GM12878 (cell line): Measurements from ENCODE around the gene OR2T6. TPM values are rescaled to one million over a fixed set of nuclear protein-coding genes. Genes with fewer than 3 reads are reported as not detected.

ENCODE experiments used
- ATAC-seq: fragments of 200-7000 bp; cut with Tn5 transposase; 3 replicates; pipeline ENCODE4 v1.9.1; 2020; ENCODE audit warnings: mild to moderate bottlenecking, moderate library complexity
- BruUV-seq: library from RNA; stranded (reverse); fragments of 400-500 nt; replicated peaks from 2 replicates; lab custom pipeline; 2021; lab: Mats Ljungman, UMichigan
- CTCF ChIA-PET: fragments of 300-600 bp; sonication (Branson Sonifier 250); formaldehyde crosslinking; extraction: SDS; loops from one replicate; lab custom pipeline; 2021; ENCODE audit warnings: inconsistent platforms; lab: Yijun Ruan, JAX
- POLR2A ChIA-PET: fragments of 350-600 bp; formaldehyde crosslinking; extraction: SDS; loops from one replicate; lab custom pipeline; 2021; ENCODE audit warnings: inconsistent platforms; lab: Charles Lee
- RAD21 ChIA-PET: fragments of 300-600 bp; sonication (Branson Sonifier 250); formaldehyde crosslinking; loops from one replicate; lab custom pipeline; 2023; ENCODE audit warnings: antibody characterized with exemption; ENCODE audit not compliant: unreplicated experiment; lab: Charles Lee
- SMC1A ChIA-PET: fragments of 300-600 bp; sonication (Branson Sonifier 250); formaldehyde crosslinking; loops from one replicate; lab custom pipeline; 2023; ENCODE audit not compliant: unreplicated experiment, uncharacterized antibody; lab: Charles Lee
- DNase-seq: peaks from one replicate; pipeline ENCODE4 v3.0.0-alpha.2; 2011; ENCODE audit warnings: low read depth, low spot score
- FAIRE-seq: peaks from 3 replicates; lab custom pipeline; 2011; peaks lifted over from hg19 to GRCh38; lab: Jason Lieb, UNC
- H2AFZ ChIP-seq: 2 replicates; pipeline ENCODE4 v1.6.0; 2011; ENCODE audit warnings: low read depth, low read length, control low read depth; ENCODE audit not compliant: control insufficient read depth
- H3K27ac ChIP-seq: 2 replicates; pipeline ENCODE4 v1.5.1; 2011; ENCODE audit warnings: control low read depth; ENCODE audit not compliant: control insufficient read depth, insufficient read depth
- H3K27me3 ChIP-seq, 2 experiments: replicated peaks in 1 of 2; 2 replicates each; pipeline versions ENCODE4 v1.6.0 to v1.6.1; 2011; ENCODE audit warnings: low read length in 1 of 2; ENCODE audit not compliant: control insufficient read depth in 2 of 2, insufficient read depth in 2 of 2
- H3K36me3 ChIP-seq, 2 experiments: 2 replicates each; pipeline ENCODE4 v1.5.1; 2011; ENCODE audit warnings: low read length in 1 of 2; ENCODE audit not compliant: control insufficient read depth in 2 of 2, insufficient read depth in 2 of 2
- H3K4me1 ChIP-seq: 2 replicates; pipeline ENCODE4 v1.6.1; 2011; ENCODE audit warnings: mild to moderate bottlenecking, low read length, moderate library complexity, mixed read lengths; ENCODE audit not compliant: control insufficient read depth, insufficient read depth
- H3K4me2 ChIP-seq: 2 replicates; pipeline ENCODE4 v1.6.0; 2011; ENCODE audit warnings: control low read depth; ENCODE audit not compliant: control insufficient read depth, insufficient read depth
- H3K4me3 ChIP-seq: fragments of 200-600 bp; sonication (generic); 2 replicates; pipeline ENCODE4 v1.5.1; 2016
- H3K79me2 ChIP-seq: 2 replicates; pipeline ENCODE4 v1.6.0; 2011; ENCODE audit warnings: low read length; ENCODE audit not compliant: control insufficient read depth, insufficient read depth
- H3K9ac ChIP-seq: 2 replicates; pipeline ENCODE4 v1.8.0; 2011; ENCODE audit warnings: low read length, control low read depth, mixed read lengths; ENCODE audit not compliant: control insufficient read depth, insufficient read depth
- H3K9me3 ChIP-seq: replicated peaks from 3 replicates; pipeline ENCODE4 v1.5.1; 2011; ENCODE audit warnings: mild to moderate bottlenecking, low read length; ENCODE audit not compliant: control insufficient read depth, insufficient read depth
- H4K20me1 ChIP-seq: 2 replicates; pipeline ENCODE4 v1.6.0; 2011; ENCODE audit not compliant: control insufficient read depth, insufficient read depth
- BACH1 ChIP-seq: fragments of 450-650 bp; IDR thresholded peaks from 2 replicates; pipeline ENCODE4 v1.6.1; 2017; ENCODE audit warnings: mild to moderate bottlenecking, borderline replicate concordance
- CBX3 ChIP-seq: fragments of 200-600 bp; sonication (generic); IDR thresholded peaks from 2 replicates; pipeline ENCODE4 v1.6.1; 2016; ENCODE audit warnings: low read depth, borderline replicate concordance
- FOXK2 ChIP-seq: fragments of 450-650 bp; IDR thresholded peaks from 2 replicates; pipeline ENCODE4 v1.6.1; 2017; ENCODE audit warnings: mild to moderate bottlenecking, moderate library complexity
- GATAD2B ChIP-seq: fragments of 450-650 bp; conservative IDR thresholded peaks from 2 replicates; pipeline ENCODE4 v1.6.1; 2017; ENCODE audit warnings: low read depth, mild to moderate bottlenecking, moderate library complexity
- MYC ChIP-seq: IDR thresholded peaks from 2 replicates; pipeline ENCODE4 v1.6.1; 2011; ENCODE audit warnings: mild to moderate bottlenecking, low read length, moderate library complexity, inconsistent platforms; ENCODE audit not compliant: insufficient read depth, insufficient replicate concordance, insufficient read length, severe bottlenecking
- PAX8 ChIP-seq: fragments of 450-650 bp; IDR thresholded peaks from 2 replicates; pipeline ENCODE4 v1.6.1; 2017; ENCODE audit warnings: mild to moderate bottlenecking, moderate library complexity
- POLR2AphosphoS2 ChIP-seq: IDR thresholded peaks from 2 replicates; pipeline ENCODE4 v1.6.1; 2011; ENCODE audit warnings: low read depth, mild to moderate bottlenecking, low read length, improper control_type of control experiment, moderate library complexity
- RAD51 ChIP-seq: fragments of 450-650 bp; IDR thresholded peaks from 2 replicates; pipeline ENCODE4 v1.6.1; 2016; ENCODE audit warnings: moderate library complexity, mild to moderate bottlenecking, inconsistent platforms
- RFX5 ChIP-seq: IDR thresholded peaks from 2 replicates; pipeline ENCODE4 v1.6.1; 2011; ENCODE audit warnings: low read depth, low read length, improper control_type of control experiment
- RUNX3 ChIP-seq: IDR thresholded peaks from 2 replicates; pipeline ENCODE4 v1.6.1; 2012; ENCODE audit warnings: low read length, inconsistent platforms
- SIN3A ChIP-seq: IDR thresholded peaks from 2 replicates; pipeline ENCODE4 v1.6.1; 2012; ENCODE audit warnings: low read depth, low read length, improper control_type of control experiment
- STAT1 ChIP-seq: fragments of 450-650 bp; conservative IDR thresholded peaks from 2 replicates; pipeline ENCODE4 v1.6.1; 2014; ENCODE audit warnings: antibody characterized with exemption, mild to moderate bottlenecking
- YY1 ChIP-seq: IDR thresholded peaks from 2 replicates; pipeline ENCODE4 v1.6.1; 2011; ENCODE audit warnings: low read depth, mild to moderate bottlenecking, low read length
- ZNF24 ChIP-seq: fragments of 450-650 bp; IDR thresholded peaks from 2 replicates; pipeline ENCODE4 v1.6.1; 2017; ENCODE audit warnings: antibody characterized with exemption, mild to moderate bottlenecking
- ZNF384 ChIP-seq: IDR thresholded peaks from 2 replicates; pipeline ENCODE4 v1.6.1; 2012; ENCODE audit warnings: low read depth, mild to moderate bottlenecking, low read length, improper control_type of control experiment, borderline replicate concordance
- ZSCAN29 ChIP-seq: fragments of 450-650 bp; IDR thresholded peaks from 2 replicates; pipeline ENCODE4 v1.6.1; 2017; ENCODE audit warnings: mild to moderate bottlenecking, moderate library complexity
- WGBS: methylation state at CpG from one replicate; pipeline ENCODE4 v1.1.6; 2016; ENCODE audit warnings: low lambda C conversion rate; ENCODE audit not compliant: insufficient replicate concordance, insufficient coverage; ENCODE audit errors: missing lambda C conversion rate; 5-methylcytosine and 5-hydroxymethylcytosine counted together
- in situ Hi-C: fragments of 300-500 bp; cut with MboI; formaldehyde crosslinking; loops from 9 replicates; pipeline ENCODE4 v1.14.3; 2018; ENCODE audit warnings: mixed read lengths
- intact Hi-C: fragments of 100-400 bp; cut with micrococcal nuclease; formaldehyde crosslinking; loops from one replicate; pipeline ENCODE4 v1.14.2; 2022; ENCODE audit not compliant: unreplicated experiment
- polyA plus RNA-seq, 11 experiments: library from polyadenylated mRNA; depleted of rRNA in 4 of 11; unstranded in 6 of 11; stranded (reverse) in 5 of 11; fragments of >200 nt; fragmentation: Nextera tagmentation in 4 of 11; fragmentation: Illumina TruSeq in 1 of 11; extraction: Ambion mirVana in 4 of 11; extraction: Trizol in 1 of 11; gene quantifications; 1 replicate in 1 of 11; 2 replicates in 10 of 11; pipeline versions ENCODE4 v1.2.1 to v1.2.3, GENCODE V29; 2011 to 2016; ENCODE audit warnings: inconsistent platforms in 2 of 11, missing spikeins in 2 of 11, low read depth in 1 of 11
- total RNA-seq, 4 experiments: library from RNA; depleted of rRNA in 3 of 4; stranded (reverse); fragments of >200 nt in 3 of 4; fragmentation: Illumina TruSeq in 1 of 4; extraction: Trizol in 1 of 4; gene quantifications; 2 replicates each; pipeline versions ENCODE4 v1.2.1 to v1.2.3, GENCODE V29; 2013 to 2021
- TF ChIP-seq, protein P1 (sequence below): IDR thresholded peaks from 2 replicates; pipeline ENCODE4 v1.6.1; 2011; ENCODE audit warnings: borderline replicate concordance, low read depth, mild to moderate bottlenecking, moderate library complexity, mixed read lengths, low read length; ENCODE audit not compliant: insufficient read depth; ENCODE audit errors: extremely low read length

Gene OR2T6
- total and polyA plus RNA-seq, 10 of the 15 experiments (the other 5 are each of a cell fraction or from before 2014, with no cell fraction given), result not detected

DNA sequence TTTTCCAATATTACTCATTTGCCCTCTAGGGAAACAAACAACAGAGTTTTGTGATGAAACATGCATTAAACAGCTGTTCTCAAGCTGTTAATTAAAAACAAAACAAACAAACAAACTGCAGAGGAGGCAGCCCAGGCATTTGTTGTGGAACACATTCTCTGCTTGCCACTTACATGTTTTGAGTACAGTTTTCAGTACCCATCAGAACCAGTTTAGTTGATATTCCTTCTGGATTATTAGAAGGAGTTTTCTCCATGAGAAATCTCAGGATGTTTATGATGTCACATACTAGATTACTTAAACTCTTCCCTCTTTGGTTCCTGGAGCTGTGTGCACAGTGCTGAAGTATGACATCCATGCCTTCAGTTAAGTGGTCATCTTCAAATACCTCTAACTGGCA lies at the start of gene OR2T6 (continued):
- TF ChIP-seq, protein P1, sequence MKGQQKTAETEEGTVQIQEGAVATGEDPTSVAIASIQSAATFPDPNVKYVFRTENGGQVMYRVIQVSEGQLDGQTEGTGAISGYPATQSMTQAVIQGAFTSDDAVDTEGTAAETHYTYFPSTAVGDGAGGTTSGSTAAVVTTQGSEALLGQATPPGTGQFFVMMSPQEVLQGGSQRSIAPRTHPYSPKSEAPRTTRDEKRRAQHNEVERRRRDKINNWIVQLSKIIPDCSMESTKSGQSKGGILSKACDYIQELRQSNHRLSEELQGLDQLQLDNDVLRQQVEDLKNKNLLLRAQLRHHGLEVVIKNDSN, result no peak
- no peak for TF ChIP-seq SIN3A
- no peak for TF ChIP-seq CBX3
- TF ChIP-seq, all 136 proteins: peak for 0

DNA sequence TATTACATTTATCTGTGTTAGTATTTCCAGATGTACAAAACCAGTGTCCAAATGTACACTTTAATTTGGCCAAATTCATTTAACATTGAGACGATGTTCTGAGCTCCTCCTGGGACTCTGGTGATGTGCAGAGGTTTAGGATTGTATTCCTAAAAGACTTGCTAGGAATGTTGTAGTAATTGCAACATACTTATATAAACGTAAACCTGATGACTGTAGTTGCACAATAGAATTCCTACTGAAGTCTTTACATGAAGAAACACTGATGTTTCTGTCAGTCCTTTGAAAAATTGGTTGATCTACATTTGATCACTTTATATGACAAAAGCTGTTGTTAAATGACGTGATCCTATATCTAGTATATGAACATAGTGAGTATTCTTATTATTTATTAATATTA lies 32.1 kb upstream of the OR2T6 start:
- FAIRE-seq, result no peak
- Histone ChIP-seq H3K4me3 (no peak overlapping the region), H4K20me1 (no peaks in the 10 kb centered on the region), H3K27ac (no peak overlapping the region), H3K4me2 (no peak overlapping the region), H3K36me3 (no peaks in the 10 kb centered on the region), H3K4me1 (no peaks in the 10 kb centered on the region), H3K9ac (no peak overlapping the region), H2AFZ (no peak overlapping the region), H3K9me3 (no peaks in the 10 kb centered on the region), H3K79me2 (no peaks in the 10 kb centered on the region), H3K27me3 (no peaks in the 10 kb centered on the region)
- WGBS, result 4% methylated on average over 3 of the region's 3 CpGs
- TF ChIP-seq FOXK2 (no peak), ZNF24 (no peak), ZNF384 (no peak), RAD51 (no peak), ZSCAN29 (no peak), RUNX3 (no peak), YY1 (no peak), RFX5 (no peak), GATAD2B (no peak), MYC (no peak), POLR2AphosphoS2 (no peak), STAT1 (no peak), BACH1 (no peak), PAX8 (no peak)
- ChIA-PET CTCF (no interaction called here), RAD21 (no interaction called here), POLR2A (no interaction called here), SMC1A (no interaction called here)
- intact Hi-C loops, result no loop called here
- ATAC-seq, result no peak
- DNase-seq, result no peak
- in situ Hi-C loops, result no loop called here
- BruUV-seq, result no TSS peak
